Progenitor cell of endocrine pancreas (in vitro differentiated cells): ENCODE data around the gene PRF1. TPM values are rescaled to one million over a fixed set of nuclear protein-coding genes. Genes with fewer than 3 reads are reported as not detected.

ENCODE experiments used
- DNase-seq: peaks from one replicate; pipeline ENCODE4 v3.0.0; 2021; ENCODE audit warnings: low spot score; ENCODE audit not compliant: unreplicated experiment
- H3K27ac Mint-ChIP-seq: 2 replicates; pipeline ENCODE4 v1.8.0; 2021; ENCODE audit warnings: mild to moderate bottlenecking, moderate library complexity, mixed read lengths
- H3K27me3 Mint-ChIP-seq: 2 replicates; pipeline ENCODE4 v1.8.0; 2021; ENCODE audit warnings: mixed read lengths
- H3K36me3 Mint-ChIP-seq: 2 replicates; pipeline ENCODE4 v1.8.0; 2022; ENCODE audit warnings: mixed read lengths; ENCODE audit not compliant: insufficient read depth
- H3K4me1 Mint-ChIP-seq: 2 replicates; pipeline ENCODE4 v1.8.0; 2021; ENCODE audit warnings: low read depth, mixed read lengths
- H3K4me3 Mint-ChIP-seq: 2 replicates; pipeline ENCODE4 v1.8.0; 2021; ENCODE audit warnings: low read depth, mild to moderate bottlenecking, moderate library complexity, mixed read lengths
- H3K9me3 Mint-ChIP-seq: 2 replicates; pipeline ENCODE4 v1.8.0; 2021; ENCODE audit warnings: low read depth, mixed read lengths
- long read RNA-seq: library from polyadenylated mRNA; unstranded; transcript quantifications from one replicate; pipeline ENCODE4 v2.0.0, GENCODE V29; 2020
- total RNA-seq: library from RNA; stranded (reverse); gene quantifications from 2 replicates; pipeline ENCODE4 v1.2.1, GENCODE V29; 2021
- TF ChIP-seq, protein P1 (sequence below): fragments of 200-600 bp; sonication (generic); IDR thresholded peaks from one replicate; pipeline ENCODE4 v1.5.0; 2021; ENCODE audit warnings: antibody characterized with exemption, mild to moderate bottlenecking; ENCODE audit not compliant: unreplicated experiment

Gene PRF1
- not detected in 2 replicates for total RNA-seq
- long read RNA-seq, result 0 reads

DNA sequence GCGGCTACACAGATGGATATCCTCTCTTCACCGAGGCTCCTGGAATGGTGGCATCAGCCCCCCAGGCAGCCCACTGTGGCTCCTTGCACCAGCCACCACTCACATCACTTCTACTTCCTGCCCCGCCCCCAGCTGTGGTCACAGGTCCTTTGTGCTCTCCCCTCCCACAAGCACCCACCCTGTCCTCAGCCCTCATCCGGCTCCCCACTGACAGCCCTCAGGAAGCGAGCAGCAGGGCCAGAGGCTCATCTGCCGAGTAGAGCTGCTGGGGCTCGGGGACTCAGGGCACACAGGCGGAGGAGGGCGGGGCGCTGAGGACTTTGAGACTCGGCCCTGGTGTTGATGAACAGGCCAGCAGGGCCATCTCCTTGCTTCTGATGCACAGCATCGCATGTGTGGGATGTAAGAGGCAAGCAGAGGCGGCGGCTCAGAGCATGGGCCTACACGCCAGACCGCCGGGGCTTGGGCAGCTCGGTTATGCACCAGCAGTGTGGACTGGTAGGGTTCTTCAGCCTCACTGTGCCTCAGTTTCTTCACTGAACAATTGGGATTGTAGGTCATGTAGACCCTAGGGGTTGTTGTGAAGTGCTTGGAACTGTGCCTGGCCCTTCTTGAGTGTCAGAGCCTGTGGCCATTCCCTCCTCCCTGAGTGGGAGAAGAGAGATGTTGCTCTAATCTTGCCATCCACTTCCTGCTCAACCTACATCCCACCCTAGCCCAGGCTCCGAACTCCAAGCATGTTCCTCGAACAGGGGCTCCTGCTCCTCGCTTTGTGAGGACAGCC is at the start of gene PRF1:
TSS of gene PRF1 (minus strand) at position 77 of the 784 bp plus-strand sequence. CDS start 1,839 bp downstream, outside the sequence.
- Mint-ChIP-seq H3K9me3 (no peaks in the 10 kb centered on the region), H3K36me3 (no peaks in the 10 kb centered on the region), H3K4me1 (no peaks in the 10 kb centered on the region), H3K4me3 (no peak within 1 kb of the TSS), H3K27ac (no peak within 1 kb of the TSS), H3K27me3 (no peaks in the 10 kb centered on the region)
- TF ChIP-seq, protein P1, sequence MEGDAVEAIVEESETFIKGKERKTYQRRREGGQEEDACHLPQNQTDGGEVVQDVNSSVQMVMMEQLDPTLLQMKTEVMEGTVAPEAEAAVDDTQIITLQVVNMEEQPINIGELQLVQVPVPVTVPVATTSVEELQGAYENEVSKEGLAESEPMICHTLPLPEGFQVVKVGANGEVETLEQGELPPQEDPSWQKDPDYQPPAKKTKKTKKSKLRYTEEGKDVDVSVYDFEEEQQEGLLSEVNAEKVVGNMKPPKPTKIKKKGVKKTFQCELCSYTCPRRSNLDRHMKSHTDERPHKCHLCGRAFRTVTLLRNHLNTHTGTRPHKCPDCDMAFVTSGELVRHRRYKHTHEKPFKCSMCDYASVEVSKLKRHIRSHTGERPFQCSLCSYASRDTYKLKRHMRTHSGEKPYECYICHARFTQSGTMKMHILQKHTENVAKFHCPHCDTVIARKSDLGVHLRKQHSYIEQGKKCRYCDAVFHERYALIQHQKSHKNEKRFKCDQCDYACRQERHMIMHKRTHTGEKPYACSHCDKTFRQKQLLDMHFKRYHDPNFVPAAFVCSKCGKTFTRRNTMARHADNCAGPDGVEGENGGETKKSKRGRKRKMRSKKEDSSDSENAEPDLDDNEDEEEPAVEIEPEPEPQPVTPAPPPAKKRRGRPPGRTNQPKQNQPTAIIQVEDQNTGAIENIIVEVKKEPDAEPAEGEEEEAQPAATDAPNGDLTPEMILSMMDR, result no peak
- no peak for DNase-seq

DNA sequence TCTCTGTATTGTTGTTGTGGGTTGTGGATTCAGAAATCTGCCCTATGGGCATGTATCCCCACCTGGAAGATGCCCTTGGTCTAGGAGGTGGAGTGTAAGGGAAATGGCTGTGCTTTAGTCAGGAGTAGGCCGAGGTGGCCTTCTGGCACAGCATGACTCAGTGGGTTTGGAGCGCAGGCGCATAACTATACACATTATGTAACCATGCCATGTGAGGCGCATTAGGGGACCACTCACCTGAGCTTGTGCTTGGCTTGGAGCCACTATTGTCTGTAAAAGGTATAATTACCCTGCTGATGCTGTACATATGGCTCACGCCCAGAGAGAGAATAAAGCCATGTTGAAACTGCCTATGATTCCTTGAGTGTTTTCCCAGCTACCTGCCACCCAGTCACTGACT is 49.1 kb upstream of the PRF1 start:
- H3K4me3 Mint-ChIP-seq, result no peak overlapping the region
- H3K27me3 Mint-ChIP-seq, result no peaks in the 10 kb centered on the region
- TF ChIP-seq, protein P1, result no peak
- H3K27ac Mint-ChIP-seq, result no peak overlapping the region
- no peaks in the 10 kb centered on the region for H3K36me3 Mint-ChIP-seq
- no peak for DNase-seq
- H3K9me3 Mint-ChIP-seq, result peaks cover 18% of the 10 kb centered on the region
- no peaks in the 10 kb centered on the region for H3K4me1 Mint-ChIP-seq

GRCh38 chr10:70650718-70651117 is 48.2 kb upstream of the PRF1 start:
- H3K4me1 Mint-ChIP-seq, result no peaks in the 10 kb centered on the region
- no peak overlapping the region for H3K27ac Mint-ChIP-seq
- H3K36me3 Mint-ChIP-seq, result no peaks in the 10 kb centered on the region
- H3K4me3 Mint-ChIP-seq, result no peak overlapping the region
- no peak for DNase-seq
- H3K9me3 Mint-ChIP-seq, result peaks cover 18% of the 10 kb centered on the region
- H3K27me3 Mint-ChIP-seq, result no peaks in the 10 kb centered on the region
- TF ChIP-seq, protein P1, result no peak

GRCh38 chr10:70650104-70650503 is 47.6 kb upstream of the PRF1 start:
- TF ChIP-seq, protein P1, result no peak
- H3K36me3 Mint-ChIP-seq, result no peaks in the 10 kb centered on the region
- H3K9me3 Mint-ChIP-seq, result peaks cover 18% of the 10 kb centered on the region
- peaks cover 5% of the 10 kb centered on the region for H3K4me1 Mint-ChIP-seq
- no peak overlapping the region for H3K4me3 Mint-ChIP-seq
- H3K27me3 Mint-ChIP-seq, result no peaks in the 10 kb centered on the region
- DNase-seq, result no peak
- no peak overlapping the region for H3K27ac Mint-ChIP-seq

DNA sequence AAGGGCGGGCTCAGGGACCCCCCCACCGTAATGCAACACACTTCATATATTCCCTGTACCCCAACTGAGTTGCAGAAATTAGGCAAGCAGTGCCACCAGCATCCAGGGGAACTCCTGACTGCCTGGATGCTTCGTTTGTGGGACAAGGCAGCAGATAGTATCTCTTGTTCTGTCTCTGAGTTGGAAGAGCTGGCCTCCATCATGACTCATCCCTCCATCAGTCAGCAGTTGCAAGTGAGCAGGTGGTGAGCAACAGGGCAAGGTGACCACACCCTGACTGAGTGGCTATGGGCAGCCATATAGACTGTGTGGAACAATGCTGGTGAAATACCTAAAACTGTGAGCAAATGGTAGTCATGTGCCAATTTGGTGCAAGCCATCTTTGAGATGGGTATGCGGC is 47.0 kb upstream of the PRF1 start:
- Mint-ChIP-seq H3K4me3 (no peak overlapping the region), H3K4me1 (peaks cover 5% of the 10 kb centered on the region), H3K27me3 (peaks cover 2% of the 10 kb centered on the region), H3K9me3 (peaks cover 18% of the 10 kb centered on the region), H3K36me3 (no peaks in the 10 kb centered on the region), H3K27ac (no peak overlapping the region)
- DNase-seq, result no peak
- TF ChIP-seq, protein P1, result no peak
